Body of pancreas (tissue), 4 donors: Measurements from ENCODE around the gene DELE1. TPM values are rescaled to one million over a fixed set of nuclear protein-coding genes. Genes with fewer than 3 reads are reported as not detected.

ENCODE experiments used
- ATAC-seq: fragments of 150-250 bp; one replicate; pipeline ENCODE4 v1.9.1; 2016
- DNase-seq, 4 donors: peaks; one replicate each; pipeline ENCODE4 v3.0.0-alpha.2; 2019
- H3K27ac ChIP-seq, 4 donors: fragments of 200-600 bp; sonication (generic); 1 replicate in 3 of 4; 2 replicates in 1 of 4; pipeline versions ENCODE4 v1.5.1 to v1.6.1; 2016 to 2019; ENCODE audit warnings: mild to moderate bottlenecking in 1 of 4, mixed read lengths in 1 of 4, moderate library complexity in 1 of 4
- H3K27me3 ChIP-seq, 2 donors: fragments of 200-600 bp; sonication (generic); one replicate each; pipeline ENCODE4 v1.6.0; 2016; ENCODE audit warnings: mild to moderate bottlenecking in 1 of 2
- H3K36me3 ChIP-seq, 2 donors: fragments of 200-600 bp; sonication (generic); replicated peaks in 1 of 2; 2 replicates each; pipeline ENCODE4 v1.5.1; 2016; ENCODE audit warnings: low read depth in 2 of 2; ENCODE audit not compliant: insufficient read depth in 1 of 2
- H3K4me1 ChIP-seq: fragments of 200-600 bp; sonication (generic); one replicate; pipeline ENCODE4 v1.6.0; 2016
- H3K4me3 ChIP-seq, 2 donors: fragments of 200-600 bp; sonication (generic); 1 replicate in 1 of 2; 2 replicates in 1 of 2; pipeline ENCODE4 v1.5.1; 2016 to 2019
- H3K9me3 ChIP-seq, 3 donors: fragments of 200-600 bp; sonication (generic); 1 replicate in 2 of 3; 2 replicates in 1 of 3; pipeline ENCODE4 v1.5.1; 2016
- CTCF ChIP-seq, 7 experiments: fragments of 450-650 bp in 4 of 7; fragments of 200-600 bp in 3 of 7; sonication (generic) in 3 of 7; IDR thresholded peaks; one replicate each; pipeline ENCODE4 v1.5.1; 2016 to 2019; ENCODE audit warnings: antibody characterized with exemption in 7 of 7
- POLR2A ChIP-seq, 3 donors: fragments of 450-650 bp; IDR thresholded peaks; one replicate each; pipeline ENCODE4 v1.6.1; 2016; ENCODE audit warnings: antibody characterized with exemption in 3 of 3, mild to moderate bottlenecking in 2 of 3
- WGBS, 2 donors: methylation state at CpG; one replicate each; pipeline ENCODE4 v1.1.5; 2017; 5-methylcytosine and 5-hydroxymethylcytosine counted together
- intact Hi-C: fragments of 100-400 bp; cut with DNase I; formaldehyde crosslinking; loops from one replicate; pipeline ENCODE4 v1.15.1; 2023
- total RNA-seq, 2 donors: library from RNA; depleted of rRNA; stranded (reverse); fragments of >200 nt; gene quantifications; one replicate each; pipeline ENCODE4 v1.1.0, GENCODE V29; 2016

The DELE1 gene
- total RNA-seq, 2 donors from 2014 or later: 50.6 to 100 TPM

GRCh38 chr5:141878711-141879425 is 44.8 kb upstream of the DELE1 start:
- H3K4me3 ChIP-seq: peak overlapping the region; percentile 14 to 37
- 0 to 1% methylated on average over 27 to 40 of the region's 40 CpGs for WGBS, 2 donors
- H3K27me3 ChIP-seq: peaks cover 0 to 18% of the 10 kb centered on the region in 2 donors
- peaks cover 60% of the 10 kb centered on the region for H3K4me1 ChIP-seq
- ATAC-seq (peak; percentile 75), DNase-seq (peak; percentile 92 to 94 (median 92))
- TF ChIP-seq CTCF (IDR thresholded peaks at IDR 0.05) (peak; percentile 89 to 99 (median 98)), POLR2A (IDR thresholded peaks at IDR 0.05) (peak in 2 of 3 donors; percentile 31 to 32)
- intact Hi-C loops: no loop called here
- no peaks in the 10 kb centered on the region for H3K9me3 ChIP-seq
- no peaks in the 10 kb centered on the region for H3K36me3 ChIP-seq
- H3K27ac ChIP-seq: peak overlapping the region; percentile 76 to 87 (median 81)

- intact Hi-C loops: no loop called here
- Histone ChIP-seq H3K27ac (no peak overlapping the region), H3K4me1 (peaks cover 55% of the 10 kb centered on the region)
Measured at GRCh38 chr5:141879426-141879759, 44.3 kb upstream of the DELE1 start.

GRCh38 chr5:141879941-141880738 is 43.5 kb upstream of the DELE1 start:
- peaks cover 48% of the 10 kb centered on the region for H3K4me1 ChIP-seq
- no peaks in the 10 kb centered on the region for H3K36me3 ChIP-seq
- intact Hi-C loops: loop anchor here (10.0 kb wide), 1 partner anchor 75 kb away; the partner anchor contains the start of gene PCDH12
- TF ChIP-seq POLR2A (IDR thresholded peaks at IDR 0.05) (no peak), CTCF (IDR thresholded peaks at IDR 0.05) (no peak)
- ATAC-seq (no peak), DNase-seq (no peak)
- H3K27ac ChIP-seq: no peak overlapping the region
- 25 to 32% methylated on average over 7 of the region's 7 CpGs for WGBS, 2 donors
- no peak overlapping the region for H3K4me3 ChIP-seq
- H3K27me3 ChIP-seq: peaks cover 0 to 21% of the 10 kb centered on the region in 2 donors
- H3K9me3 ChIP-seq: no peaks in the 10 kb centered on the region

More at GRCh38 chr5:141879426-141879759, 44.3 kb upstream of the DELE1 start:
- TF ChIP-seq CTCF (IDR thresholded peaks at IDR 0.05) (no peak), POLR2A (IDR thresholded peaks at IDR 0.05) (no peak)
- 0% methylated on average over 2 of the region's 2 CpGs for WGBS, 2 donors
- DNase-seq (no peak), ATAC-seq (no peak)
- H3K4me3 ChIP-seq: no peak overlapping the region
- no peaks in the 10 kb centered on the region for H3K9me3 ChIP-seq
- peaks cover 0 to 21% of the 10 kb centered on the region in 2 donors for H3K27me3 ChIP-seq
- no peaks in the 10 kb centered on the region for H3K36me3 ChIP-seq

DNA sequence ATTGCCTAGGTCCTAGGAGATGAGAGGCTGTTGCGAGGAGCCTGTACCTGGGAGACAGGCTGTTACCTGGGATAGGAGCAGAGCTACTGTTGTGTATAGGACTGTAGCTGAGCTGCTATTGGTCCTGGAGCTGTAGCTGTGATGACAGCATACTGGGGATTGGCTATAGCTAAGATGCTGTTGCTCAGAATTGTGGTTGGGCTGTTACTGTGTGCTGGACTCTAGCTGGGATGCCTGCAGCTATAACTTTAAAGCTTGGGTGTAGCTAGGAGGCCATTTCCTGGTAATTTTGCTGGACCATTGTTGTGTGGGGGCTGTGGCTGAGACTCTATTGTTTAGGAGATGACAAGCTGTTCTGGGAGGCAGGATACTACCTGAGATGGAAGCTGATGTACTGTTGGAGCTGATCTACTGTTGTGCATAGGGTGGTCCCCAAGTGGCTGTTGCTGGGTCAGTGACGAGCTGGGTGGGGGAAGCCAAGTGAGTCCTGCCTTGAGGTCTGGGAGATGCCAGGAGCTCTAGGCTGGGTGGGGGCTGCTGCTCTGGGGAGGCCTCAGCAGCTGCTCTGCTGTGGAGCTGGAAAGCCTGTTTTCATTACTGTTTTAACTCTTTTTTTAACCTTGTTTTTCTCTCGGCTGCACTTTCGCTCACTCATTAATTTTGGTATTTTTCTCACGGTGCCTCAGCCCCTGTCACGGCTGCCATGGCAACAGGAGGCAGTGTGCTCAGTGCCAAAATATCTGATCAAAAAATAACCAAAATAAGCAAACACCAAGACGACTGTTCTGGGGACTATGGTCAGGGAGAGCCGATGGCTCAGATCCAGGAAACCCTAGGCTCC is 42.5 kb upstream of the DELE1 start:
- H3K27ac ChIP-seq: peak overlapping the region in 1 of 4 donors; percentile 25
- H3K36me3 ChIP-seq: no peaks in the 10 kb centered on the region
- no peaks in the 10 kb centered on the region for H3K9me3 ChIP-seq
- H3K27me3 ChIP-seq: peaks cover 0 to 21% of the 10 kb centered on the region in 2 donors
- TF ChIP-seq POLR2A (IDR thresholded peaks at IDR 0.05): no peak
- no peak for TF ChIP-seq CTCF (IDR thresholded peaks at IDR 0.05)
- no peak for ATAC-seq
- WGBS, 2 donors: 13 to 26% methylated on average over 8 of the region's 8 CpGs
- peaks cover 39% of the 10 kb centered on the region for H3K4me1 ChIP-seq
- intact Hi-C loops: loop anchor here (10.0 kb wide), 1 partner anchor 74 kb away; the partner anchor contains the start of gene PCDH12
- DNase-seq: no peak
- H3K4me3 ChIP-seq: no peak overlapping the region
